ENCODE data around the gene TOR4A. TPM values are rescaled to one million over a fixed set of nuclear protein-coding genes. Genes with fewer than 3 reads are reported as not detected.

The TOR4A gene
- total RNA-seq, 1 experiment from 2014 or later, result 35.1 TPM

DNA sequence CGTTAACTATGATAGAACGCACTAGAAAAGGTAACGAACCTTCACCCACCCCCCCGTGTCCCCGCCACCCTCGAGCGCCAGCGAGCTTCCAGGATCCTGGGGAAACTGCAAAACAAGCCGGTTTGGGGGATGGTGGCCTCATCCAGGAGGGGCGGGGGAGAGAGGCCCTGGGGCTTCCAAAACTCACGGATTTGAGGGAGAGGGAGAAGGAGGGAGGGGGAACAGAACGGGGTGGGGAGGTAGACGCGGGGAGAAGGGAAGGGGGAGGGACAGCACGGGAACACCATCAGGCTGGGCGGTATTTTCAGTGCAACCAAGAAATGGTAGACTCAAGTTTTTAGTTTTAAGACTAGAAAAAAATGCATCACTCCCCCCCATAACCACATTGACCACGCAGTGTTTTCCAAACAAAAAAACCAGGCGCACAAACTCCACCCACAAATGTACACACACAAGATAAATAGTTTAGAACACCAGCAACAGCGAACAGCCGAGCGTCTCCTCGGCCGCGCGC lies 23.1 kb downstream of the TOR4A start:
- DNase-seq (ENCODE audit: low read depth), result no peak
- in situ Hi-C loops (cut with HindIII; ENCODE audit: low pct_unique_long_range_greater_than_20kb, low sequenced_read_pairs), result no loop called here

- in situ Hi-C loops (cut with HindIII; ENCODE audit: low pct_unique_long_range_greater_than_20kb, low sequenced_read_pairs), result no loop called here
- peak; percentile 74 for DNase-seq (ENCODE audit: low read depth)
Measured at GRCh38 chr9:137301081-137301947, 23.8 kb downstream of the TOR4A start.

GRCh38 chr9:137302118-137302448 lies 24.6 kb downstream of the TOR4A start, which contains the start of gene NRARP:
NRARP (minus strand) TSS chr9:137302271; CDS start chr9:137301928, 343 bp downstream.
- DNase-seq (ENCODE audit: low read depth), result no peak
- in situ Hi-C loops (cut with HindIII; ENCODE audit: low pct_unique_long_range_greater_than_20kb, low sequenced_read_pairs), result no loop called here

- peak; percentile 69 for DNase-seq (ENCODE audit: low read depth)
- in situ Hi-C loops (cut with HindIII; ENCODE audit: low pct_unique_long_range_greater_than_20kb, low sequenced_read_pairs), result no loop called here
Measured at GRCh38 chr9:137302449-137303150, 25.1 kb downstream of the TOR4A start.

DNA sequence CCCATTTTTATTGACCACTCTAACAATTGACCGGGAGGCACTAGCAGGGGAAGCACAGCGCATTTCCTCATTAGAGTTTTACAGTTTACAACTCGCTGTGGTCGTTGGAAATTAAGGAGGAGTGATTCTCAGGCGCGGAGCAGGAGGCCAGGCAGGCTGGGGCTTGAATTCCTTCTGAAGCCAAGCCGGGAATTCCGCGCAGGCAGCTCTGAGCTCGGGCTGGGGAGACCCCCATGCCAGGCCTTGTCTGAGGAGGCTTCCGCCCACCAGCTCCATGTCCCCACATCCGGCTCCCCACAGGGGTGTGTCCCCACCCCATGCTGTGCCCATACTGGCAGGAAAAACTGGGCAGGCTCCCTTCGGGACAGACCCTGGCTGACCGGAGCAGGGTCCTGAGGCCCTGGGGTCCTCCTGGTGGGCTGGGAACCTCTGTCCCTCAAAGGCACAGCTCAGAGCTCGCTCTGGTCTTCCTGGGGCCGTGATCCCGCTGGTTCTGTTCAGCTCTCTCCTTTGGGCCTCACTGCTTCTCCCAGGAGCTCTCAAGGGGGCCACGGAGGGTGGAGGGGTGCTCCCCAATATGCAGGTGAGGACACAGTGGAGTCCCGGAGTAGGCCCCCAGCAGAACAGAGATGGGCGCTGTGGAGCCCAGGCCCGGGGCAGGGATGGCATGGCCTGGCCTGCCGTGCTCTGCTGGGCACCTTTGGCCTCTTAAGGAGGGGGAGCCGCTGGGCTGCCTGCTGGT lies 25.8 kb downstream of the TOR4A start:
- no peak for DNase-seq (ENCODE audit: low read depth)
- in situ Hi-C loops (cut with HindIII; ENCODE audit: low pct_unique_long_range_greater_than_20kb, low sequenced_read_pairs), result no loop called here

GRCh38 chr9:137303893-137304382 lies 26.4 kb downstream of the TOR4A start:
- in situ Hi-C loops (cut with HindIII; ENCODE audit: low pct_unique_long_range_greater_than_20kb, low sequenced_read_pairs), result no loop called here
- DNase-seq (ENCODE audit: low read depth), result no peak

DNA sequence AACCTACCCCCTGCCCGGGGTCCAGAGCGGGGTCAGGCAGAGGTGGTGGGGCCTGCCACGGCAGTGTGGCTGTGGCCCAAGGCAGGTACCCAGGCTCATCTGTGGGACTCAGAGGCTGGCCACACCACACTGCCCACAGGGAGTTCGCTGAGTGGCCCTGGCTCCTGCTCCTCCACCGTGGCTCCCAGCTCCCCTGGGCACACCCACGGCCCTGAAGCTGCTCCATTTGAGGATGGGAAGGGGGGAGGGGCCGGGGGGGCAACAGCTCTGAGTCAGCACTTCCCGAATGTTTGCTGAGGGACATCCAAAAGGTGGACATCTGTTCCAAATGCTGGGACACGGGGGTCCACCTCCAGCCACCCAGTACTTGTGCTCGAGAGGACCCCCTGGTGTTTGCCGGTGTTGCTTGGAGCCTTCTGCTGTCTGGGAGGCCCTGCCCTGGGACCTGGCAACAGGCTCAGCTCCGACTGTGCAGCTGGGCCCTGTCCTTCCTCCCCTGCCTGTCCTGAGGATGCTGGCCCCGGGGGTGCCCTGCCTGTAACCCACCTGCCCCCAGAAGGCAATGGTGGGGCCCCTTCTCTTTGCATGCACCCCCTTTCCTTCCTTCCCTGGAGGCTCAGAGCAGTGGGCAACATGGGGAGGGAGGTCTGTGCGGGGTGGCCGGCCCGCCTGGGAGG lies 27.0 kb downstream of the TOR4A start:
- in situ Hi-C loops (cut with HindIII; ENCODE audit: low pct_unique_long_range_greater_than_20kb, low sequenced_read_pairs), result no loop called here
- DNase-seq (ENCODE audit: low read depth), result no peak

- in situ Hi-C loops (cut with HindIII; ENCODE audit: low pct_unique_long_range_greater_than_20kb, low sequenced_read_pairs), result no loop called here
- no peak for DNase-seq (ENCODE audit: low read depth)
Measured at GRCh38 chr9:137305060-137305797, 27.7 kb downstream of the TOR4A start.

DNA sequence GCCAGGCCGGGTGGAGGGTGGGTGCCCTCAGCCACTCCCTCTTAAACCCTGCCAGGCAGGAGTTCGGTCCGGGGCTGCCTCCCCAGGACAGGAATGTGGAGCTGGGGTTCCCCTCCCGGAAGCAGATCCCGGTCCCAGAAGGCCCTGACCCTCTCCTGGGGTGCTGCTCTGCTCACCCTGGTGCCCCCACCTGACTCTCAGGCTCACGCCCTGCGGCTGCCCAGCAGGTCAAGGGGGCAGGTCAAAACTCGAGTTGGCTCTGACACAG lies 28.2 kb downstream of the TOR4A start:
- in situ Hi-C loops (cut with HindIII; ENCODE audit: low pct_unique_long_range_greater_than_20kb, low sequenced_read_pairs), result no loop called here
- no peak for DNase-seq (ENCODE audit: low read depth)

DNA sequence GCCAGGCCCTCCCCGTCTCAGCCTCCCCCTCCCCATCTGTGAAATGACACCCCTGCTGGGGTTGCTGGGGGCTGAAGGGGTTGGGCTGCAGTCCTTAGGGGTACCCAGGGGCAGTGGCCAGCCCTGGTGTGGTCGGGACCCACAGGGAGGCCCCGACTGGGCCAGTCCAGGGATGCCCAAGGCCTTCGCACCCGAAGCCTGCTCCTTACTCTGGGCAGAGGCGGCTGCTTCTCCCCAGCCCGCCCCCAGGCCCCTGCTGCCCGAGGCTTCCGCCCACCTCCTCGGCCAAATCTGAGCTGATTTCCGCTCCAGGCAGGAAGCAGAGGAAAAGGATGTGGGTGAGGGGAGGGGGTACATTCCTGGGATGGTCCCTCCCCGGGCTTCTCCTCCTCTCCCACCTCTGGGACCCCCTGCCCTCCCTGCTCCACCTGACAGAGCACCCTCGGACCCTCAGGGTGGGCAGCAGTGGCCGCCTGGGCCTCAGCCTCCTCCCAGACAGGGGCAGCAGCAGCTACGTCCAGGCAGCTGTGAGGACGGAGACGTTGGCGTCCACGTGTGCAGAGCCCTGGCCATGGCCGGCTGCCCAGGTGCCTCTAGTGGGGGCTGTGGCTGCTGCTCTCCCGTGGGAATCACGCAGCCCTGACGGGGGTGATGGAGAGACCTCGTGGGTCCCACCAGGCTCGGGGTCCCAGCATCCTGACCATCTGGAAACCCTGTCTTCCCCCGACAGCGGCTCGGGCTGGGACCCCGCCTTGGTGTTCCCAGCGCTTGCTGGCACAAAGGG lies 28.7 kb downstream of the TOR4A start:
- in situ Hi-C loops (cut with HindIII; ENCODE audit: low pct_unique_long_range_greater_than_20kb, low sequenced_read_pairs), result no loop called here
- no peak for DNase-seq (ENCODE audit: low read depth)

- in situ Hi-C loops (cut with HindIII; ENCODE audit: low pct_unique_long_range_greater_than_20kb, low sequenced_read_pairs), result no loop called here
- DNase-seq (ENCODE audit: low read depth), result no peak
Measured at GRCh38 chr9:137306850-137307254, 29.3 kb downstream of the TOR4A start.

DNA sequence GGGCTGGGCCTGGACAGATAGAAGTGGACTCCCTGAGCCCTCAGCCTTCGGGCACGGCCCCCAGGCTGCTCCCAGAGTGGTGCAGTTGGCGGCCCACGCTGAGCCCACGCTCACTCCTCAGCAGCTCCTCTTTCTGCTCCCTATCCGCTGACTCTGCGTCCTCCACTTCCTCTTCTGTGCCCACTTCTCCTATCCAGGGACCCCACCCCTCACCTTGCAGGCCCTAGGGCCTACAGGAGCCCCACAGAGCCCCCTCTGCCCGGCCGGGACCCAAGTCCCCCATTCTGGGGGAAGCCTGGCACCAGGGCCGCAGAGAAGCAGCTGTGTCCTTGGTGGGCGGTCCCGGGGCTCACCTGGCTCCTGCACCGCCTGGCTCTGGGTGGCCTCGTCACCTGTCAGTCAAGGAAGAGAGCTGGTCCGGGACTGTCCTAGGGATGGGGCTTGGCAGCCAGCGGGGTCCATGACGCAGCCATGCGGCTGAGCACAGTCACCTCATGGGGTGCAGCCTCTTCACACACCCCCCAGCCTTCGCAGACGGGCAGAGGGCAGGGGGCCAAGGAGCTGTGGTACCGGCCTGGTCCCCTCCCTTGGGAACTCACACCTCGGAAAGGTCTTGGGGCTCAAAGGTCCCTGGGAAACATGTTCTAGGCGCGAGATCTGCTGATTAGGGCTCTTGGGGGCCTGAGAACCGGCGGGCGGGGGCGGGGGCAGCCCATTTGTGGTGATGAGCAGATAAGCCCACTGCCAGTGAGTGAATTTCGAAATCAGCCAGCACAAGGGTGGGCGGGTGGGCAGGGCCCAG lies 29.9 kb downstream of the TOR4A start:
- DNase-seq (ENCODE audit: low read depth), result no peak
- in situ Hi-C loops (cut with HindIII; ENCODE audit: low pct_unique_long_range_greater_than_20kb, low sequenced_read_pairs), result no loop called here

DNA sequence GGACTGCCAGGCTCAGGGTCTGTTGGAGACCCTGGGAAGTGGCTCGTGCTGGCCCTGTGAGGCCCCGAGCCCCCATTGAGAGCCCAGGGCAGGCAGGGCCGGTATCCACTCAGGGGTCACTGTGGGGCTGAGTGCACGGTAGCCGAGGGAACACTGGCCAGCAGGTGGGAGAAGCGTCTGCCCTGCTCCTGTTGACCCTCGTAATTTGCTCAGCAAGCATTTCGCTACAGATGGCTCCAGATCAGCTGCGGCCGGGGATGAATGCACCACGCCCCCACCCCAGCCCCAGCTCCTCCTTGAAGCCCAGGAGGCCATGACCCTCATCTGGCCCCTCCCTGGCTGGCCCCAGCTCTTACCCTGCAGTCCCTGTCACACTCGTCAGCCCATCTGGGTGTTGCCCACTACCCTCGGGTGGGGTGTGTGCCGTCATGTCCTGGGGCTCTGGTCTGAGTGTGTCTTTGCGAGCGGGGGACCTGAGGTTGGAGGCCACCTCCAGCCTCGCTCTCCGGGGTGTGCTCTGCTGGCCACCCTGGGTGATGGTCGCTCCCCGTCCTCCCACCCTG lies 30.6 kb downstream of the TOR4A start:
- in situ Hi-C loops (cut with HindIII; ENCODE audit: low pct_unique_long_range_greater_than_20kb, low sequenced_read_pairs), result no loop called here
- DNase-seq (ENCODE audit: low read depth), result no peak

DNA sequence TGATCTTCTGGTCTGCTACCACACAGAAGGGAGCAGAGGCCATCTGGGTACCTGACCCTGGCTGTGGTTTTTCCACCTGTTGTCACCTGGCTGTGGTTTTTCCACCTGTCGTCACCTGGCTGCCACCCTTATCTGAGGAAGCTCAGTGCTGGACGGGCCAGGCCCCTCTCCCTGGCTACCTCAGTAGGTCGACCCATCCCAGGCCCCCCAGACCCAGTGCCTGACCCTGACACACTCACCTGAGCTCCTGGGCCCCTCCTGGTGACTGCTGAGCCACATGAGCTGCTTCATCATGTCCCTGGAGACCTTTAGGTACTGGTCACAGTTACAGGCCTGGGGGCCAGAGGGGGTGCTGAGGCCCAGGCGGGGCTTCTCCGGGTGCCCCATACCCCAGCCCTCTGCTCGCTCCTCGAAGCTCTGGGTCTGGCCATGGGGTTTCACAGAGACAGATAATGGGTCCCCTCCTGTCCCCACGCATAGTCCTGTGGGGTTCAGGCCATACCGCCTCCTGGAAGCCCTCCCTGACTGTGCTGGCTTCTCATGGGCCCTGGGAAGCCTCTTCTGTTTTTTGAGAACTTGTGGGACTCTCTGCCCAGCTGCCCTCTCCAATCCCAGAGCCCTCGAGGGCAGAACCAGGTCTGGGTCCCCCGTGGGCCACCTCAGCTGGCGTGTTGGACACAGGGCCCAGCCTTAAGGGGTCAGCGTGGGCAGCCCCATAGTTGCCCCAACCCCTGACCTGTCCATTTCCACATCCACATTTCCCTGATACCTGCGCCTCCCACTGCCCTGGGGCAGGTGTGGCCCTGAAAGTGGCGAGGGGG lies 32.1 kb downstream of the TOR4A start:
- no peak for DNase-seq (ENCODE audit: low read depth)
- in situ Hi-C loops (cut with HindIII; ENCODE audit: low pct_unique_long_range_greater_than_20kb, low sequenced_read_pairs), result no loop called here
